K562 (cell line): ENCODE results near the gene SLC11A1. TPM values are rescaled to one million over a fixed set of nuclear protein-coding genes. Genes with fewer than 3 reads are reported as not detected.

Experiments
- BDP1 ChIP-seq: IDR thresholded peaks from 3 replicates; pipeline ENCODE4 v1.6.1; 2011; ENCODE audit not compliant: insufficient read length, insufficient read depth
- ESRRA ChIP-seq: fragments of 450-650 bp; IDR thresholded peaks from 2 replicates; pipeline ENCODE4 v1.6.1; 2014; ENCODE audit warnings: low read depth, mild to moderate bottlenecking, moderate library complexity, borderline replicate concordance
- ETS1 ChIP-seq: conservative IDR thresholded peaks from 2 replicates; pipeline ENCODE4 v1.6.1; 2011; ENCODE audit warnings: low read depth, mild to moderate bottlenecking, low read length; ENCODE audit not compliant: control insufficient read depth
- FOXP4 ChIP-seq: sonication (generic); formaldehyde crosslinking; IDR thresholded peaks from 2 replicates; pipeline ENCODE4 v1.8.0; 2022; ENCODE audit warnings: mild to moderate bottlenecking, missing genetic modification reagents, borderline replicate concordance
- GABPB2 ChIP-seq: fragments of 250-450 bp; sonication (Bioruptor Pico); conservative IDR thresholded peaks from 2 replicates; pipeline ENCODE4 v1.5.1; 2021; ENCODE audit warnings: mild to moderate bottlenecking
- MTA2 ChIP-seq: fragments of 450-650 bp; IDR thresholded peaks from 2 replicates; pipeline ENCODE4 v1.6.1; 2016; ENCODE audit warnings: low read depth
- NKRF ChIP-seq: fragments of 450-650 bp; IDR thresholded peaks from 2 replicates; pipeline ENCODE4 v1.6.1; 2016; ENCODE audit warnings: borderline replicate concordance
- SNAPC5 ChIP-seq: fragments of 250-450 bp; sonication (Bioruptor Pico); IDR thresholded peaks from 2 replicates; pipeline ENCODE4 v1.8.0; 2021; ENCODE audit warnings: moderate library complexity, mild to moderate bottlenecking, inconsistent platforms
- ZBTB34 ChIP-seq: fragments of 250-450 bp; sonication (Bioruptor Pico); IDR thresholded peaks from 2 replicates; pipeline ENCODE4 v1.8.0; 2021; ENCODE audit warnings: mild to moderate bottlenecking, moderate library complexity
- ZNF174 ChIP-seq: fragments of 250-450 bp; sonication (Bioruptor Pico); IDR thresholded peaks from 2 replicates; pipeline ENCODE4 v1.4.0; 2020; ENCODE audit warnings: mild to moderate bottlenecking
- ZNF282 ChIP-seq: sonication (generic); formaldehyde crosslinking; IDR thresholded peaks from 2 replicates; pipeline ENCODE4 v1.8.1; 2023; ENCODE audit warnings: missing genetic modification reagents
- polyA plus RNA-seq, 8 experiments: library from polyadenylated mRNA; depleted of rRNA in 4 of 8; stranded (reverse) in 5 of 8; unstranded in 3 of 8; fragments of >200 nt; fragmentation: Nextera tagmentation in 2 of 8; fragmentation: Illumina TruSeq in 1 of 8; extraction: Ambion mirVana in 2 of 8; extraction: Trizol in 1 of 8; gene quantifications; 2 replicates each; pipeline versions ENCODE4 v1.2.1 to v1.2.3, GENCODE V29; 2011 to 2014; ENCODE audit warnings: inconsistent platforms in 1 of 8, missing spikeins in 1 of 8
- total RNA-seq, 7 experiments: library from RNA; depleted of rRNA in 6 of 7; stranded (reverse); fragments of >200 nt in 6 of 7; fragmentation: Illumina TruSeq in 2 of 7; extraction: Trizol in 2 of 7; gene quantifications; 2 replicates each; pipeline versions ENCODE4 v1.2.1 to v1.2.3, GENCODE V29; 2011 to 2021; ENCODE audit warnings: low replicate concordance in 1 of 7

The SLC11A1 gene
- total and polyA plus RNA-seq, 9 of the 15 experiments (the other 6 are each of a cell fraction or from before 2014, with no cell fraction given): 0.35 to 1.6 (median 0.65) TPM

- TF ChIP-seq FOXP4 (CRISPR knock-in tag) (no peak), ZNF174 (CRISPR knock-in tag) (no peak), GABPB2 (no peak), ESRRA (no peak), ZBTB34 (no peak), BDP1 (no peak), ETS1 (no peak), ZNF282 (no peak), SNAPC5 (CRISPR knock-in tag) (no peak), MTA2 (no peak), NKRF (no peak)
- TF ChIP-seq, all 486 proteins: peak for 0
Observed at GRCh38 chr2:218391202-218391601, 9.1 kb downstream of the SLC11A1 start (continued).
